Left ventricle myocardium inferior (tissue), 1 donor: ENCODE results near the gene PKD1. TPM values are rescaled to one million over a fixed set of nuclear protein-coding genes. Genes with fewer than 3 reads are reported as not detected.

ENCODE experiments used
- DNase-seq: peaks from one replicate; pipeline ENCODE4 v3.0.0-alpha.2; 2020
- H3K27ac ChIP-seq: fragments of 200-600 bp; replicated peaks from 2 replicates; pipeline ENCODE4 v1.8.0; 2021
- H3K27me3 ChIP-seq: fragments of 200-600 bp; 2 replicates; pipeline ENCODE4 v1.8.0; 2021; ENCODE audit warnings: low read depth
- H3K36me3 ChIP-seq: fragments of 200-600 bp; 2 replicates; pipeline ENCODE4 v1.8.0; 2021
- H3K4me1 ChIP-seq: fragments of 200-600 bp; 2 replicates; pipeline ENCODE4 v1.8.0; 2021
- H3K4me3 ChIP-seq: fragments of 200-600 bp; 2 replicates; pipeline ENCODE4 v1.8.0; 2021; ENCODE audit warnings: mild to moderate bottlenecking, moderate library complexity
- H3K9me3 ChIP-seq: fragments of 200-600 bp; replicated peaks from 2 replicates; pipeline ENCODE4 v1.8.0; 2021
- intact Hi-C: fragments of 100-400 bp; cut with micrococcal nuclease; formaldehyde crosslinking; loops from one replicate; pipeline ENCODE4 v1.11.0; 2022
- total RNA-seq: library from RNA; stranded (reverse); fragmentation: NEBNext Ultra II Directional; extraction: Animal tissue kit (Norgen Biotek cat#: 25700); gene quantifications from one replicate; pipeline ENCODE4 v1.2.1, GENCODE V29; 2021
- TF ChIP-seq, protein P1 (sequence below): fragments of 200-600 bp; IDR thresholded peaks from 2 replicates; pipeline ENCODE4 v1.8.0; 2021; ENCODE audit warnings: antibody characterized with exemption, mild to moderate bottlenecking, borderline replicate concordance
- donor health status: DM: no; HTN: yes; CAD: no; lungs with severe emphysema.

Gene PKD1
- total RNA-seq, 1 donor from 2014 or later = 83.9 TPM

DNA sequence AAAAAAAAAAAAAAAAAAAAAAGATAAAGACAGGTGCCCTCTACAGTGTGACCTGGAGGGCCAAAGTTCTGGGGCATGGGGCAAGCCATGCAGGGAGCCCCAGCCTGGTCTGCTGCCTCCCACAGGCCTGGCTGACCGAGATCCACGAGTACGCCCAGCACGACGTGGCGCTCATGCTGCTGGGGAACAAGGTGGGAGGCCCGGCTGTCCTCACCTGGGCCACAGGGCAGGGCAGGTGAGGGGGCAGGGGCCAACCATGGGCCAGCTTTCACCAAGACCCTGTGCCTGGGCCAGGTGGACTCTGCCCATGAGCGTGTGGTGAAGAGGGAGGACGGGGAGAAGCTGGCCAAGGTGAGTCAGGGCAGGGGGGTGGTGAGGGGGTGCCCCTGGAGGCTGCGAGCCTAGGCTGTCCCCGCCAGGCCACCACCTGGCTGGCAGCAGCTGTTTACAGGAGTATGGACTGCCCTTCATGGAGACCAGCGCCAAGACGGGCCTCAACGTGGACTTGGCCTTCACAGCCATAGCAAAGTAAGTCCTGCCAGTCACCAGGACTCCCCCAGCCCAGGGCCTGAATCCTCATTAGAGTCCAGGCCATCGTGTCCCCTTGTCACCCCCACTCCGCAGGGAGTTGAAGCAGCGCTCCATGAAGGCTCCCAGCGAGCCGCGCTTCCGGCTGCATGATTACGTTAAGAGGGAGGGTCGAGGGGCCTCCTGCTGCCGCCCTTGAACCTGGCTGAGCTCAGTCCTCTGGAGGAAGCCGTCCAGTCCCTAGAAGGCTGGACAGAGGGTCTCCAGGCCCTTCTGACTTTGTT is 17.2 kb upstream of the PKD1 start:
- DNase-seq = no peak
- H3K4me1 ChIP-seq = peaks cover 91% of the 10 kb centered on the region

DNA sequence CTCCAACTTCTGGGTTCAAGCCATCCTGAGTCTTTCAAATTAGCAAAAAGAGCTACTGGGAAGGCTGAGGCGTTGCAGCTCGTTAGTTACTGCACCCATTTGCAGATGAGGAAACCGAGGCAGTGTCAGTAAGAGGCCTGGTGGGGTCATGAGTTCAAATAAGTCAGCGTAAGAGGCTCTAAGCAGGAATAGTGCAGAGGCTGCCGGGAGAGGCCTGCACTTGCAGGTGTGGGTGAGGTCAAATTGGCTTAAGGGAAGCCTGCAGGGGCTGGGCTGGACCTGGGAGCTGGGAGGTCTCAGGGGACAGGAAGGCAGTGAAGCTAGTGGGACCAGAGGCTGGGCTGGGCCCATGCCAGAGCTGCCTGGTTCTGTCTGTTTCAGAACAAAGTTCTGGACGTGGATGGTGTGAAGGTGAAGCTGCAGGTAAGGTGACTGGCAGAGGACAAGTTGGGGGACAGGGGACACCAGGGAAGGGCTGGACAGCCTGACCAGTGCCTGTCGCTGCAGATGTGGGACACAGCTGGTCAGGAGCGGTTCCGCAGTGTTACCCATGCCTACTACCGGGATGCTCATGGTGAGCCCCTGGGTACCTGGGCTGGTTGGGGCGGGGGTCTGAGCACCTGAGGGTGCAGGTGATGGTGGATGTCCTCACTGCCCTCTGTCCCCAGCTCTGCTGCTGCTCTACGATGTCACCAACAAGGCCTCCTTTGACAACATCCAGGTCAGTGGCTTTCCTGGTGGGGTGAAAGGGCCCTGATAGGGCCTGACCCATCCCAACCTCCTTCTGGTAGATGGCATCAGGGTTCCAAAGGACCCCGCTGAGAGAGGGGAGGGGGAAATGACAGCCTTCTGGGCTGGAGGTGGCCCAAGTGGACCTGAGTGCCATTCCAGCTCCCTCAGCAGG is 15.7 kb upstream of the PKD1 start:
- TF ChIP-seq, protein P1, sequence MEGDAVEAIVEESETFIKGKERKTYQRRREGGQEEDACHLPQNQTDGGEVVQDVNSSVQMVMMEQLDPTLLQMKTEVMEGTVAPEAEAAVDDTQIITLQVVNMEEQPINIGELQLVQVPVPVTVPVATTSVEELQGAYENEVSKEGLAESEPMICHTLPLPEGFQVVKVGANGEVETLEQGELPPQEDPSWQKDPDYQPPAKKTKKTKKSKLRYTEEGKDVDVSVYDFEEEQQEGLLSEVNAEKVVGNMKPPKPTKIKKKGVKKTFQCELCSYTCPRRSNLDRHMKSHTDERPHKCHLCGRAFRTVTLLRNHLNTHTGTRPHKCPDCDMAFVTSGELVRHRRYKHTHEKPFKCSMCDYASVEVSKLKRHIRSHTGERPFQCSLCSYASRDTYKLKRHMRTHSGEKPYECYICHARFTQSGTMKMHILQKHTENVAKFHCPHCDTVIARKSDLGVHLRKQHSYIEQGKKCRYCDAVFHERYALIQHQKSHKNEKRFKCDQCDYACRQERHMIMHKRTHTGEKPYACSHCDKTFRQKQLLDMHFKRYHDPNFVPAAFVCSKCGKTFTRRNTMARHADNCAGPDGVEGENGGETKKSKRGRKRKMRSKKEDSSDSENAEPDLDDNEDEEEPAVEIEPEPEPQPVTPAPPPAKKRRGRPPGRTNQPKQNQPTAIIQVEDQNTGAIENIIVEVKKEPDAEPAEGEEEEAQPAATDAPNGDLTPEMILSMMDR = no peak
- intact Hi-C loops = no loop called here
- Histone ChIP-seq H3K4me1 (peaks cover 84% of the 10 kb centered on the region), H3K36me3 (peaks cover 8% of the 10 kb centered on the region), H3K9me3 (no peaks in the 10 kb centered on the region), H3K27ac (peak overlapping the region; percentile 23), H3K27me3 (no peaks in the 10 kb centered on the region), H3K4me3 (no peak overlapping the region)
- no peak for DNase-seq

More for the DNA sequence above, 17.2 kb upstream of the PKD1 start:
- intact Hi-C loops = no loop called here
- Histone ChIP-seq H3K36me3 (peaks cover 8% of the 10 kb centered on the region), H3K9me3 (no peaks in the 10 kb centered on the region), H3K4me3 (peak overlapping the region; percentile 83), H3K27me3 (no peaks in the 10 kb centered on the region), H3K27ac (peak overlapping the region; percentile 89)
- TF ChIP-seq, protein P1 = no peak

DNA sequence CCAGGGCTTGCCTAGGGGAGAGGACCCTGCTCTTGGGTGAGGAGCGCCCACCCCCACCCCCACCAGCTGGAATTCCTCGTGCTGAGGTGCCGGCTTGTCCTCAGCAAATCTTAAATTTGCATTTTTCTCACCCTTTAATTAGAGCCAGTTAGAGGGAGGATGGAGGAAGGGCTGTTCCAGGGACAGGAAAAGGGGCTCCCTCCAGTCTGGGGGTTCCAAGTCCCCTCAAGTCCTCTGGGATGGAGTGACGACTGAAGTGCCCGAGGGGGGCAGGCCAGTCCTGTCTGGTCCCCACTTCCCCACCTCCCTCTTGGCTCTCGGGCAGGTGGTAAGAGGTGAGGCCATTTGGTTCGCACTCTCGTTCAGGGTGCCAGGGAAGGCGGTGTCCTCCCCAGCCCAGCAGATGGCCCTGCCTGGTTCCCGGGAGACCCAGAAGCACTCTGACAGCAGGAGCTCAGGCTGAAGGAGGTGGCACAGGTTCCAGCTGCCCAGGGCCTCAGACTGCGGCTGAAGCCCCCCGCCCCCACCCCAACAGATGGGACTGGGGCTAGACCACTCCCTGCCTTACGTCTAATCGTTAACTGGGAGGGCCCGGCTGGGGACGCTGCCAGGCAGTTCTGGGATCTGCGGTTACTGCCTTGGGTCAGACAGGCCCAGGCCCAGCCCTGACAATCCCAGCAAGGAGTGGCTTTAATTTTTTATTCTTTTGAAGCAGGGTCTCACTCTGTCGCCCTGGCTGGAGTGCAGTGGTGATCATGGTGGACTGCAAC is 14.9 kb upstream of the PKD1 start:
- Histone ChIP-seq H3K9me3 (no peaks in the 10 kb centered on the region), H3K27ac (peak overlapping the region; percentile 23), H3K36me3 (peaks cover 8% of the 10 kb centered on the region), H3K4me1 (peaks cover 79% of the 10 kb centered on the region), H3K27me3 (no peaks in the 10 kb centered on the region), H3K4me3 (no peak overlapping the region)
- intact Hi-C loops = no loop called here
- DNase-seq = no peak
- TF ChIP-seq, protein P1 = no peak

DNA sequence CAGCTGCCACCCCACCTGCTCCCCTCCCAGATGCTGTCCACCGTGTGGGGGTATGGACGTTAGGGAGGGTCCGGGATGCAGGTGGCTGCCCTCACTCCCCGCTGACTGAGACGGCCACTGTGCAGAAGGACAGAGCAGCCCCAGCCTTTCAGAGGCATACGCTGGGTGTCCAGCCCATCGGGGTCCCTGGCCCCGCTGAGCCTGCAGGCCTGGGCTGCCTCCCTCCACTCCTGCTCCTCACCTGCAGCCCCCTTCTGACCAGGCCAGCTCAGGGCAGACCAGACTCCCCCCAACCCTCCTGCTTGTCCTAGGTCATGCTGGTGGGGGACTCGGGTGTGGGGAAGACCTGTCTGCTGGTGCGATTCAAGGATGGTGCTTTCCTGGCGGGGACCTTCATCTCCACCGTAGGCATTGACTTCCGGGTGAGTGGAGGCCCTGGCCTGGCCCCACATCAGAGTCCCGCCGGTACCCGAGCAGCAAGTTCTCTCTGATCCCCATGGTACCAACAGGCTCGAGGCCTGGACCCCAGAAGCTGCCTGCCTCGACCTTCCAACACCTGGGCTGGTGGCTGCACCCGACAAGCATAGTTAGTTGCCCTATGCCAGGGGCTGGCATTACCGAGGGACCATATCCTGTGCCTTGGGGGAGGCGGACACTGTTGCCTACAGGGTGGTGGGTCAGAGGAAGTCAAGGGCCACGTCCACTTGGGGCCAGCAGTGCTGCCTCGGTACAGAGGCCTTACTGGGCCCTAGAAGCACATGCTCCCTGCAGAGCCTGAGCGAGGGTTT is 14.1 kb upstream of the PKD1 start:
- Histone ChIP-seq H3K27ac (no peak overlapping the region), H3K9me3 (no peaks in the 10 kb centered on the region), H3K36me3 (peaks cover 8% of the 10 kb centered on the region), H3K4me1 (peaks cover 76% of the 10 kb centered on the region), H3K27me3 (no peaks in the 10 kb centered on the region), H3K4me3 (no peak overlapping the region)
- DNase-seq = no peak
- intact Hi-C loops = loop anchor here (10.0 kb wide), 1 partner anchor 125 kb away; the partner anchor contains the start of gene NHERF2
- TF ChIP-seq, protein P1 = no peak
